ENCODE measurements around the gene TEAD4.

GRCh38 chr12:3077572-3078081, 118.4 kb downstream of the TEAD4 start:
- TF ChIP-seq CTCF (conservative IDR thresholded peaks at IDR 0.05) = no peak
- TF ChIP-seq EZH2 (IDR thresholded peaks at IDR 0.05; ENCODE audit: low read depth) = no peak

Measured in PC-9 (cell line).